ENCODE measurements around the gene SPAST.

The SPAST gene

DNA sequence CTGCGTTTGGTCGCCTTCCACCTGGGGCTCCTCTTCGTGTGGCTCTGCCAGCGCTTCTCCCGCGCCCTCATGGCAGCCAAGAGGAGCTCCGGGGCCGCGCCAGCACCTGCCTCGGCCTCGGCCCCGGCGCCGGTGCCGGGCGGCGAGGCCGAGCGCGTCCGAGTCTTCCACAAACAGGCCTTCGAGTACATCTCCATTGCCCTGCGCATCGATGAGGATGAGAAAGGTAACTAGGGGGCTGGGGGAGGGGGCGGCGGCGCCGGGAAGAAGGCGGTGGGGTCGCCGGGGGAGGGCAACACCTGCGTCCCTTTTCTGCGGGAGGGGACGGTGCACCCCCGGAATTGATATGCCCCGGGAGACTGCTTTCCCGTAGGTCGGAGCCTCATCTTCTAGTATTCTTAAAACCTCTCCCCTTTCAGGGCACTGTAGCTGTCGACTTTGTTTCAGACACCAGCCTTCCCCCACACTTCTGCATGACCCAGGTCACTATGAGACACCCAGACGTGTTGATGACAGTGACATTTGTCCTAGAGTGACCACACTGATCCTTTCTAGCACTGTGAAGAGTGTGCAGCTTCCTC lies 755 bp downstream of the SPAST start:
- TF ChIP-seq CTCF (IDR thresholded peaks at IDR 0.05; ENCODE audit: low read depth, low read length, missing control alignments) = no peak
- DNase-seq = peak; percentile 7
- Histone ChIP-seq H3K27ac (no peak overlapping the region), H3K27me3 (replicated peaks) (no peaks in the 10 kb centered on the region), H3K36me3 (replicated peaks) (no peaks in the 10 kb centered on the region), H3K4me3 (ENCODE audit: low read depth, low read length) (peak overlapping the region; percentile 75)
- in situ Hi-C loops (cut with HindIII; ENCODE audit: low pct_ligation_motif_present, low sequenced_read_pairs) = no loop called here

DNA sequence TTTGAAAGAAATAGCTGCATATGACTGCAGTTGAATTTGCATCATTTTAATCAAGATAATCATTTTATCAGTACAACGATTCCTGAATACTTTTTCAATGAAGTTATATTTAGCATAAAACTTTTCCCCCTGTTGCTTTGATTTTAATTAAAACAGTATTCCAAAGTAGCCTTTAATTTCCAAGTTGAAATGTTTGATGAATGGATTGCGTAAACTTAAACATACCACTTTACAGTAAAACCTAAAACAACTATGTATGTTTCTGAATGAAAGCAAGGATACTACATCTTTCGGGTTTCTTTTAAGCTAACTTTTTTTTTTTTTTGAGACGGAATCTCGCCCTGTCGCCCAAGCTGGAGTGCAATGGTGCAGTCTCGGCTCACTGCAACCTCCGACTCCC lies 1.4 kb downstream of the SPAST start:
- Histone ChIP-seq H3K27ac (no peak overlapping the region), H3K27me3 (replicated peaks) (no peaks in the 10 kb centered on the region), H3K36me3 (replicated peaks) (no peaks in the 10 kb centered on the region), H3K4me3 (ENCODE audit: low read depth, low read length) (peak overlapping the region; percentile 75)
- in situ Hi-C loops (cut with HindIII; ENCODE audit: low pct_ligation_motif_present, low sequenced_read_pairs) = no loop called here
- TF ChIP-seq CTCF (IDR thresholded peaks at IDR 0.05; ENCODE audit: low read depth, low read length, missing control alignments) = no peak
- DNase-seq = no peak

GRCh38 chr2:32067549-32067948 lies 4.2 kb downstream of the SPAST start:
- in situ Hi-C loops (cut with HindIII; ENCODE audit: low pct_ligation_motif_present, low sequenced_read_pairs) = no loop called here
- Histone ChIP-seq H3K27me3 (replicated peaks) (no peaks in the 10 kb centered on the region), H3K36me3 (replicated peaks) (no peaks in the 10 kb centered on the region), H3K4me3 (ENCODE audit: low read depth, low read length) (no peak overlapping the region), H3K27ac (no peak overlapping the region)
- no peak for DNase-seq
- no peak for TF ChIP-seq CTCF (IDR thresholded peaks at IDR 0.05; ENCODE audit: low read depth, low read length, missing control alignments)

GRCh38 chr2:32074134-32074506 lies 10.8 kb downstream of the SPAST start:
- in situ Hi-C loops (cut with HindIII; ENCODE audit: low pct_ligation_motif_present, low sequenced_read_pairs) = no loop called here
- H3K27me3 ChIP-seq (replicated peaks) = no peaks in the 10 kb centered on the region
- H3K36me3 ChIP-seq (replicated peaks) = no peaks in the 10 kb centered on the region
- no peak for TF ChIP-seq CTCF (IDR thresholded peaks at IDR 0.05; ENCODE audit: low read depth, low read length, missing control alignments)
- DNase-seq = no peak
- no peak overlapping the region for H3K4me3 ChIP-seq (ENCODE audit: low read depth, low read length)
- H3K27ac ChIP-seq = no peak overlapping the region

DNA sequence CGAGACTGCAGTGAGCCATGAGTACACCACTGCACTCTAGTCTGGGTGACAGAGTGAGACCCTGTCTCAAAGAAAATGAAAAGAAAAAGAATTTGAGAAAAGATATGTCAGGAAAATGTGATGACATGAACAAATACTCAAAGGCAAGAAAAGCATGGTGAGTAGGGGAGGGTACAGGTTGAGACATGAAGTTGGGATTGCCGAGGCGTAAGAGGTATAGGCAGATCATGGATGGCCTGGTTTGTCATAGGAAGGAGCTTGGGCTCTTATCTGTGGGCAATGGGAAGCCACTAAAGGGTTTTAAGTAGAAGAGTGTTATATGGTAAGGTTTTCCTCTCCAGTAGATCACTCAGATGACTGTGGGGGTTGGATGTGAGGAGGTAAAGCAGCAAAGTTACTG lies 32.3 kb downstream of the SPAST start:
- no peak overlapping the region for H3K27ac ChIP-seq
- in situ Hi-C loops (cut with HindIII; ENCODE audit: low pct_ligation_motif_present, low sequenced_read_pairs) = no loop called here
- no peaks in the 10 kb centered on the region for H3K27me3 ChIP-seq (replicated peaks)
- no peak for DNase-seq
- TF ChIP-seq CTCF (IDR thresholded peaks at IDR 0.05; ENCODE audit: low read depth, low read length, missing control alignments) = no peak
- no peak overlapping the region for H3K4me3 ChIP-seq (ENCODE audit: low read depth, low read length)
- H3K36me3 ChIP-seq (replicated peaks) = no peaks in the 10 kb centered on the region

GRCh38 chr2:32108111-32108510 lies 44.8 kb downstream of the SPAST start:
- TF ChIP-seq CTCF (IDR thresholded peaks at IDR 0.05; ENCODE audit: low read depth, low read length, missing control alignments) = no peak
- in situ Hi-C loops (cut with HindIII; ENCODE audit: low pct_ligation_motif_present, low sequenced_read_pairs) = no loop called here

More at GRCh38 chr2:32108111-32108510, 44.8 kb downstream of the SPAST start:
- DNase-seq = no peak
- H3K36me3 ChIP-seq (replicated peaks) = no peaks in the 10 kb centered on the region
- H3K27me3 ChIP-seq (replicated peaks) = no peaks in the 10 kb centered on the region
- no peak overlapping the region for H3K27ac ChIP-seq
- H3K4me3 ChIP-seq (ENCODE audit: low read depth, low read length) = no peak overlapping the region
